GM10847 (cell line): ENCODE data around the gene TLL1.

Source experiments
- POLR2A ChIP-seq: IDR thresholded peaks from 2 replicates; pipeline ENCODE4 v1.6.1; 2011; ENCODE audit not compliant: insufficient read length; ENCODE audit errors: extremely low read depth

The TLL1 gene

GRCh38 chr4:165872461-165873297 lies at the start of gene TLL1:
Gene TLL1 (plus strand): TSS chr4:165873237. CDS start chr4:165873905, 668 bp downstream.
- TF ChIP-seq POLR2A: no peak

GRCh38 chr4:165826166-165826565 lies 46.9 kb upstream of the TLL1 start:
- TF ChIP-seq POLR2A: no peak

- TF ChIP-seq POLR2A: no peak
Measured at GRCh38 chr4:165827018-165827417, 46.0 kb upstream of the TLL1 start.

GRCh38 chr4:165828928-165829327 lies 44.1 kb upstream of the TLL1 start:
- TF ChIP-seq POLR2A: no peak

- no peak for TF ChIP-seq POLR2A
Measured at GRCh38 chr4:165834116-165834515, 38.9 kb upstream of the TLL1 start.

- no peak for TF ChIP-seq POLR2A
Measured at GRCh38 chr4:165838575-165838974, 34.5 kb upstream of the TLL1 start.

- no peak for TF ChIP-seq POLR2A
Measured at GRCh38 chr4:165839615-165840333, 33.3 kb upstream of the TLL1 start.

GRCh38 chr4:165842684-165843083 lies 30.4 kb upstream of the TLL1 start:
- TF ChIP-seq POLR2A: no peak

GRCh38 chr4:165844161-165844560 lies 28.9 kb upstream of the TLL1 start:
- TF ChIP-seq POLR2A: no peak

- no peak for TF ChIP-seq POLR2A
Measured at GRCh38 chr4:165851256-165851655, 21.8 kb upstream of the TLL1 start.

GRCh38 chr4:165855191-165855590 lies 17.8 kb upstream of the TLL1 start:
- no peak for TF ChIP-seq POLR2A

GRCh38 chr4:165861363-165861762 lies 11.7 kb upstream of the TLL1 start:
- no peak for TF ChIP-seq POLR2A

- no peak for TF ChIP-seq POLR2A
Measured at GRCh38 chr4:165864271-165864670, 8.8 kb upstream of the TLL1 start.

- no peak for TF ChIP-seq POLR2A
Measured at GRCh38 chr4:165866019-165866650, 6.9 kb upstream of the TLL1 start.

- TF ChIP-seq POLR2A: no peak
Measured at GRCh38 chr4:165867961-165868360, 5.1 kb upstream of the TLL1 start.
